Mesendoderm (in vitro differentiated cells): ENCODE measurements around the gene CDC37.
"Not testable (repeated sequence)": the region's sequence is repeated elsewhere in the genome, so short reads cannot be mapped to it uniquely, and the experiment has no call there.

Source experiments
- DNase-seq: peaks from one replicate; pipeline ENCODE4 v3.0.0; 2013
- H2AK5ac ChIP-seq: 2 replicates; pipeline ENCODE4 v1.6.1; 2013; ENCODE audit warnings: low read length, inconsistent platforms
- H2BK120ac ChIP-seq: 2 replicates; pipeline ENCODE4 v1.6.1; 2013; ENCODE audit warnings: low read depth, mild to moderate bottlenecking, low read length, moderate library complexity, mixed read lengths
- H2BK15ac ChIP-seq: replicated peaks from 2 replicates; pipeline ENCODE4 v1.6.1; 2013; ENCODE audit warnings: low read depth, mild to moderate bottlenecking, moderate library complexity
- H2BK5ac ChIP-seq: 2 replicates; pipeline ENCODE4 v1.6.1; 2013; ENCODE audit warnings: low read length, inconsistent platforms
- H3K18ac ChIP-seq: 2 replicates; pipeline ENCODE4 v1.6.1; 2013; ENCODE audit warnings: mild to moderate bottlenecking, low read length, mixed read lengths
- H3K23ac ChIP-seq: one replicate; pipeline ENCODE4 v1.6.1; 2013; ENCODE audit warnings: low read length
- H3K27ac ChIP-seq: 2 replicates; pipeline ENCODE4 v1.5.1; 2013; ENCODE audit warnings: low read depth, mild to moderate bottlenecking, inconsistent platforms, low read length, moderate library complexity
- H3K27me3 ChIP-seq: 2 replicates; pipeline ENCODE4 v1.6.1; 2013; ENCODE audit warnings: low read length, control low read depth, mild to moderate bottlenecking, inconsistent platforms; ENCODE audit not compliant: insufficient read depth, poor library complexity
- H3K36me3 ChIP-seq: 2 replicates; pipeline ENCODE4 v1.6.1; 2013; ENCODE audit warnings: low read length, inconsistent platforms; ENCODE audit not compliant: control insufficient read depth, insufficient read depth
- H3K4ac ChIP-seq: one replicate; pipeline ENCODE4 v1.6.1; 2013; ENCODE audit warnings: low read depth, mild to moderate bottlenecking, low read length, moderate library complexity
- H3K4me1 ChIP-seq: 2 replicates; pipeline ENCODE4 v1.6.1; 2013; ENCODE audit warnings: low read depth, low read length, inconsistent platforms; ENCODE audit not compliant: control insufficient read depth
- H3K4me2 ChIP-seq: 2 replicates; pipeline ENCODE4 v1.6.1; 2013; ENCODE audit warnings: low read length
- H3K4me3 ChIP-seq: 2 replicates; pipeline ENCODE4 v1.5.1; 2013; ENCODE audit warnings: mild to moderate bottlenecking, low read length
- H3K56ac ChIP-seq: one replicate; pipeline ENCODE4 v1.6.1; 2013; ENCODE audit warnings: low read length
- H3K79me1 ChIP-seq: 2 replicates; pipeline ENCODE4 v1.6.1; 2013; ENCODE audit warnings: low read length, inconsistent platforms
- H3K79me2 ChIP-seq: 2 replicates; pipeline ENCODE4 v1.6.1; 2013; ENCODE audit warnings: mild to moderate bottlenecking, low read length; ENCODE audit not compliant: control insufficient read depth, insufficient read depth
- H3K9ac ChIP-seq: 2 replicates; pipeline ENCODE4 v1.6.1; 2013; ENCODE audit warnings: low read length, inconsistent platforms
- H4K5ac ChIP-seq: one replicate; pipeline ENCODE4 v1.6.1; 2013; ENCODE audit warnings: low read length
- H4K8ac ChIP-seq: one replicate; pipeline ENCODE4 v1.6.1; 2013; ENCODE audit warnings: low read depth, mild to moderate bottlenecking, control low read depth, low read length, moderate library complexity
- WGBS: extraction: QIAGEN DNeasy Blood & Tissue Kit; methylation state at CpG from one replicate; pipeline ENCODE4 v1.1.7; 2013; ENCODE audit warnings: low lambda C conversion rate, missing lambda C conversion rate; ENCODE audit not compliant: insufficient coverage; ENCODE audit errors: extremely low coverage; 5-methylcytosine and 5-hydroxymethylcytosine counted together

The CDC37 gene

GRCh38 chr19:10378124-10378523 lies 25.2 kb downstream of the CDC37 start:
- Histone ChIP-seq H2AK5ac (no peak overlapping the region), H3K23ac (no peak overlapping the region), H4K5ac (no peak overlapping the region), H2BK15ac (no peak overlapping the region), H3K4ac (no peak overlapping the region), H3K4me3 (no peak overlapping the region), H2BK120ac (no peak overlapping the region), H3K4me2 (no peak overlapping the region), H4K8ac (no peak overlapping the region), H3K36me3 (no peaks in the 10 kb centered on the region), H3K18ac (no peak overlapping the region), H2BK5ac (no peak overlapping the region), H3K79me1 (peaks cover 4% of the 10 kb centered on the region), H3K27ac (no peak overlapping the region), H3K56ac (no peak overlapping the region), H3K27me3 (no peaks in the 10 kb centered on the region), H3K4me1 (peaks cover 5% of the 10 kb centered on the region), H3K9ac (no peak overlapping the region), H3K79me2 (peaks cover 3% of the 10 kb centered on the region)
- DNase-seq, result no peak
- WGBS, result no CpG with 5 or more reads among the region's 8 CpGs

DNA sequence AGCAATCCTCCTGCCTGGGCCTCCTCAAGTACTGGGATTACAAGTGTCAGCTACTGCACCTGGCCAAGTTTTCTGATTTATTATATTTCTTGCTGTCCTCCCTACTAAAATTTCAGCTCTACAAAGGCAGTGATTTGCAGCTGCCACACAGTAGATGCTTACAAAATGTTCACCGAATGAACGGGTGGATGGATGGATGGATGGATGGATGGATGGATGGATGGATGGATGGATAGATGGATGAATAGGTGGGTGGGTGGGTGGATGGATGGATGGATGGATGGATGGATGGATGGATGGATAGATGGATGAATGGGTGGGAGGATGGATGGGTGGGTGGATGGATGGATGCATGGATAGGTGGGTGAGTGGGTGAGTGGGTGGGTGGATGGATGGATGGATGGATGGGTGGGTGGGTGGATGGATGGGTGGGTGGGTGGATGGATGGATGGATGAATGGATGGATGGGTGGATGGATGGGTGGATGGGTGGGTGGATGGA lies 26.2 kb downstream of the CDC37 start:
- H3K27me3 ChIP-seq, H3K4ac ChIP-seq, H4K8ac ChIP-seq, DNase-seq, H2BK5ac ChIP-seq, H3K79me1 ChIP-seq, H2BK120ac ChIP-seq, H4K5ac ChIP-seq, H2AK5ac ChIP-seq, H2BK15ac ChIP-seq, H3K27ac ChIP-seq, H3K18ac ChIP-seq, H3K9ac ChIP-seq, H3K79me2 ChIP-seq, H3K4me1 ChIP-seq, H3K23ac ChIP-seq, H3K4me3 ChIP-seq, H3K4me2 ChIP-seq, H3K56ac ChIP-seq, H3K36me3 ChIP-seq: not testable (repeated sequence)
- WGBS, result no CpG with 5 or more reads among the region's 2 CpGs

DNA sequence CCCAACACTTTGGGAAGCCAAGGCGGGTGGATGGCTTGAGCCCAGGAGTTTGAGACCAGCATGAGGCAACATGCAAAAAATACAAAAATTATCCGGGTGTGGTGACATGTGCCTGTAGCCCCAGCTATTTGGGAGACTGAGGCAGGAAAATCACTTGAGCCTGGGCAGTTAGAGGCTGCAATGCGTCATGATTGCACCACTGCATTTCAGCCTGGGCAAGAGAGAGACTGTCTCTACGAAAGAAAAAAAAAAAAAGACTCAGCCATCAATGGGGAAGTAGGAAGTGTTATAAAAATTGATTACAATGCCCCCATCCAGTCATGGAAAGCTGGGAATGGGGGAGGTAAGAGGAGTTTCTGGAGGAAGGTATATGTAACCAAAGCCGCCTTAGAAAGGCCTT lies 28.4 kb downstream of the CDC37 start:
- no peak overlapping the region for H2AK5ac ChIP-seq
- H3K4me1 ChIP-seq, result peaks cover 2% of the 10 kb centered on the region
- no peaks in the 10 kb centered on the region for H3K36me3 ChIP-seq
- H3K79me2 ChIP-seq, result peaks cover 2% of the 10 kb centered on the region
- H4K8ac ChIP-seq, result no peak overlapping the region
- no peak overlapping the region for H3K4me3 ChIP-seq
- DNase-seq, result no peak
- peaks cover 2% of the 10 kb centered on the region for H3K79me1 ChIP-seq
- H4K5ac ChIP-seq, result no peak overlapping the region
- H3K4me2 ChIP-seq, result no peak overlapping the region
- no peak overlapping the region for H3K23ac ChIP-seq
- H3K18ac ChIP-seq, result no peak overlapping the region
- no peak overlapping the region for H2BK5ac ChIP-seq
- H3K9ac ChIP-seq, result no peak overlapping the region
- H3K56ac ChIP-seq, result no peak overlapping the region
- H2BK120ac ChIP-seq, result no peak overlapping the region
- H3K4ac ChIP-seq, result no peak overlapping the region
- H2BK15ac ChIP-seq, result no peak overlapping the region
- H3K27me3 ChIP-seq, result no peaks in the 10 kb centered on the region
- no CpG with 5 or more reads among the region's 5 CpGs for WGBS
- no peak overlapping the region for H3K27ac ChIP-seq

GRCh38 chr19:10372690-10373089 lies 30.7 kb downstream of the CDC37 start:
- no peak overlapping the region for H4K8ac ChIP-seq

GRCh38 chr19:10368101-10368803 lies 35.1 kb downstream of the CDC37 start:
- Histone ChIP-seq H3K23ac (no peak overlapping the region), H2BK120ac (no peak overlapping the region), H2BK15ac (no peak overlapping the region), H3K18ac (no peak overlapping the region), H3K4me1 (no peaks in the 10 kb centered on the region), H4K5ac (no peak overlapping the region), H3K79me2 (no peaks in the 10 kb centered on the region), H2BK5ac (no peak overlapping the region), H3K79me1 (no peaks in the 10 kb centered on the region), H3K36me3 (no peaks in the 10 kb centered on the region), H2AK5ac (no peak overlapping the region), H3K4ac (no peak overlapping the region), H3K27ac (no peak overlapping the region), H3K9ac (no peak overlapping the region), H3K4me2 (no peak overlapping the region), H3K56ac (no peak overlapping the region), H3K27me3 (no peaks in the 10 kb centered on the region), H4K8ac (no peak overlapping the region), H3K4me3 (no peak overlapping the region)
- WGBS, result no CpG with 5 or more reads among the region's 15 CpGs
- no peak for DNase-seq

More at GRCh38 chr19:10372690-10373089, 30.7 kb downstream of the CDC37 start:
- H3K56ac ChIP-seq, result no peak overlapping the region
- no peak overlapping the region for H3K9ac ChIP-seq
- H4K5ac ChIP-seq, result no peak overlapping the region
- H3K4me3 ChIP-seq, result no peak overlapping the region
- no peaks in the 10 kb centered on the region for H3K36me3 ChIP-seq
- no peaks in the 10 kb centered on the region for H3K4me1 ChIP-seq
- no peaks in the 10 kb centered on the region for H3K27me3 ChIP-seq
- no peak overlapping the region for H3K4me2 ChIP-seq
- no peak overlapping the region for H3K27ac ChIP-seq
- DNase-seq, result no peak
- no peak overlapping the region for H2BK120ac ChIP-seq
- no peak overlapping the region for H3K18ac ChIP-seq
- no peak overlapping the region for H3K4ac ChIP-seq
- no CpG with 5 or more reads among the region's 3 CpGs for WGBS
- no peak overlapping the region for H2AK5ac ChIP-seq
- no peaks in the 10 kb centered on the region for H3K79me2 ChIP-seq
- H2BK15ac ChIP-seq, result no peak overlapping the region
- H3K79me1 ChIP-seq, result no peaks in the 10 kb centered on the region
- no peak overlapping the region for H3K23ac ChIP-seq
- no peak overlapping the region for H2BK5ac ChIP-seq
